HEK293 (cell line): Measurements from ENCODE around the gene C1orf167.

ENCODE experiments used
- CTCF ChIA-PET: fragments of 350-600 bp; formaldehyde crosslinking; extraction: SDS; loops from one replicate; lab custom pipeline; 2021; ENCODE audit warnings: antibody characterized with exemption; lab: Yijun Ruan, JAX
- POLR2A ChIA-PET: fragments of 300-600 bp; formaldehyde crosslinking; extraction: SDS; loops from one replicate; lab custom pipeline; 2020; ENCODE audit warnings: antibody characterized with exemption, inconsistent platforms; lab: Yijun Ruan, JAX
- H3K27ac ChIP-seq: fragments of 200-500 bp; sonication (Bioruptor generic); 2 replicates; pipeline ENCODE4 v1.5.1; 2014; ENCODE audit warnings: low read depth, low read length, control low read depth, inconsistent platforms; ENCODE audit errors: extremely low read depth
- H3K36me3 ChIP-seq, 2 experiments: fragments of 200-500 bp in 1 of 2; sonication (Bioruptor generic) in 1 of 2; 1 replicate in 1 of 2; 2 replicates in 1 of 2; pipeline ENCODE4 v1.5.1; 2014 to 2017; ENCODE audit warnings: inconsistent platforms in 2 of 2, low read length in 2 of 2; ENCODE audit not compliant: control insufficient read depth in 2 of 2, insufficient read depth in 1 of 2
- H3K4me1 ChIP-seq: fragments of 200-500 bp; sonication (Bioruptor generic); 2 replicates; pipeline ENCODE4 v1.5.1; 2014; ENCODE audit warnings: mild to moderate bottlenecking, low read length, inconsistent platforms; ENCODE audit not compliant: control insufficient read depth, insufficient read depth
- H3K4me3 ChIP-seq: 2 replicates; pipeline ENCODE4 v1.5.1; 2011; ENCODE audit warnings: low read depth, mild to moderate bottlenecking, control low read depth, low read length, moderate library complexity
- H3K9me3 ChIP-seq: fragments of 200-500 bp; sonication (Bioruptor generic); 2 replicates; pipeline ENCODE4 v1.5.1; 2014; ENCODE audit warnings: low read depth, low read length, inconsistent platforms; ENCODE audit not compliant: control insufficient read depth, insufficient read depth
- BCL11A ChIP-seq: fragments of 450-650 bp; formaldehyde crosslinking; IDR thresholded peaks from 2 replicates; pipeline ENCODE4 v1.5.1; 2016; ENCODE audit warnings: low read depth, missing biosample characterization, missing genetic modification characterization
- BCL11B ChIP-seq: fragments of 450-650 bp; formaldehyde crosslinking; IDR thresholded peaks from 2 replicates; pipeline ENCODE4 v1.5.1; 2016; ENCODE audit warnings: low read depth, missing biosample characterization, missing genetic modification characterization
- GFI1B ChIP-seq: fragments of 450-650 bp; formaldehyde crosslinking; IDR thresholded peaks from 2 replicates; pipeline ENCODE4 v1.5.1; 2016; ENCODE audit warnings: missing biosample characterization, missing genetic modification characterization
- GLIS2 ChIP-seq: fragments of 450-650 bp; formaldehyde crosslinking; IDR thresholded peaks from 2 replicates; pipeline ENCODE4 v1.5.1; 2016; ENCODE audit warnings: missing biosample characterization, missing genetic modification characterization
- KLF1 ChIP-seq: fragments of 450-650 bp; formaldehyde crosslinking; IDR thresholded peaks from 2 replicates; pipeline ENCODE4 v1.5.1; 2016; ENCODE audit warnings: missing biosample characterization, missing genetic modification characterization
- KLF8 ChIP-seq: fragments of 450-650 bp; formaldehyde crosslinking; IDR thresholded peaks from 2 replicates; pipeline ENCODE4 v1.5.1; 2016; ENCODE audit warnings: missing biosample characterization, missing genetic modification characterization
- MZF1 ChIP-seq: fragments of 450-650 bp; formaldehyde crosslinking; IDR thresholded peaks from 2 replicates; pipeline ENCODE4 v1.5.1; 2017; ENCODE audit warnings: missing biosample characterization, missing genetic modification characterization, borderline replicate concordance
- PRDM1 ChIP-seq: fragments of 450-650 bp; formaldehyde crosslinking; IDR thresholded peaks from 2 replicates; pipeline ENCODE4; 2016; ENCODE audit warnings: missing biosample characterization, missing genetic modification characterization
- RBAK ChIP-seq: fragments of 450-650 bp; formaldehyde crosslinking; IDR thresholded peaks from 2 replicates; pipeline ENCODE4 v1.5.1; 2016; ENCODE audit warnings: missing biosample characterization, missing genetic modification characterization
- REPIN1 ChIP-seq: fragments of 450-650 bp; formaldehyde crosslinking; IDR thresholded peaks from 2 replicates; pipeline ENCODE4 v1.5.1; 2017; ENCODE audit warnings: missing biosample characterization, missing genetic modification characterization, low read depth
- ZBTB21 ChIP-seq: fragments of 450-650 bp; formaldehyde crosslinking; IDR thresholded peaks from 2 replicates; pipeline ENCODE4 v1.5.1; 2017; ENCODE audit warnings: missing biosample characterization, missing genetic modification characterization
- ZFP37 ChIP-seq: fragments of 450-650 bp; formaldehyde crosslinking; IDR thresholded peaks from 2 replicates; pipeline ENCODE4 v1.5.1; 2016; ENCODE audit warnings: missing biosample characterization, missing genetic modification characterization
- ZNF146 ChIP-seq: fragments of 450-650 bp; formaldehyde crosslinking; IDR thresholded peaks from 2 replicates; pipeline ENCODE4 v1.5.1; 2016; ENCODE audit warnings: missing biosample characterization, missing genetic modification characterization
- ZNF221 ChIP-seq: fragments of 450-650 bp; formaldehyde crosslinking; IDR thresholded peaks from 2 replicates; pipeline ENCODE4 v1.5.1; 2017; ENCODE audit warnings: missing biosample characterization, missing genetic modification characterization, borderline replicate concordance
- ZNF394 ChIP-seq: fragments of 450-650 bp; formaldehyde crosslinking; IDR thresholded peaks from 2 replicates; pipeline ENCODE4 v1.5.1; 2016; ENCODE audit warnings: missing biosample characterization, missing genetic modification characterization, mild to moderate bottlenecking, moderate library complexity, borderline replicate concordance
- ZNF404 ChIP-seq: fragments of 450-650 bp; formaldehyde crosslinking; IDR thresholded peaks from 2 replicates; pipeline ENCODE4 v1.5.1; 2017; ENCODE audit warnings: missing biosample characterization, missing genetic modification characterization
- ZNF501 ChIP-seq: fragments of 450-650 bp; formaldehyde crosslinking; IDR thresholded peaks from 2 replicates; pipeline ENCODE4 v1.5.1; 2016; ENCODE audit warnings: missing biosample characterization, missing genetic modification characterization
- ZNF510 ChIP-seq: fragments of 450-650 bp; formaldehyde crosslinking; IDR thresholded peaks from 2 replicates; pipeline ENCODE4 v1.5.1; 2018; ENCODE audit warnings: mild to moderate bottlenecking, missing genetic modification characterization, missing biosample characterization; ENCODE audit not compliant: insufficient replicate concordance
- ZNF600 ChIP-seq: fragments of 450-650 bp; formaldehyde crosslinking; IDR thresholded peaks from 2 replicates; pipeline ENCODE4 v1.5.1; 2016; ENCODE audit warnings: missing biosample characterization, missing genetic modification characterization
- ZNF624 ChIP-seq: fragments of 450-650 bp; formaldehyde crosslinking; IDR thresholded peaks from 2 replicates; pipeline ENCODE4 v1.5.1; 2017; ENCODE audit warnings: missing biosample characterization, missing genetic modification characterization
- ZNF626 ChIP-seq: fragments of 450-650 bp; sonication (Bioruptor Pico); formaldehyde crosslinking; IDR thresholded peaks from 2 replicates; pipeline ENCODE4 v1.5.1; 2018; ENCODE audit warnings: missing biosample characterization, missing genetic modification characterization, inconsistent platforms
- ZNF664 ChIP-seq: fragments of 450-650 bp; formaldehyde crosslinking; IDR thresholded peaks from 2 replicates; pipeline ENCODE4 v1.5.1; 2016; ENCODE audit warnings: missing biosample characterization, missing genetic modification characterization
- ZNF785 ChIP-seq: fragments of 450-650 bp; formaldehyde crosslinking; IDR thresholded peaks from 2 replicates; pipeline ENCODE4 v1.5.1; 2016; ENCODE audit warnings: missing biosample characterization, missing genetic modification characterization
- ZSCAN30 ChIP-seq: fragments of 450-650 bp; IDR thresholded peaks from 2 replicates; pipeline ENCODE4 v1.5.1; 2018; ENCODE audit warnings: missing biosample characterization, mild to moderate bottlenecking, missing genetic modification characterization, moderate library complexity
- TF ChIP-seq, protein P1 (sequence below): fragments of 450-650 bp; formaldehyde crosslinking; IDR thresholded peaks from 2 replicates; pipeline ENCODE4 v1.5.1; 2016; ENCODE audit warnings: missing biosample characterization, missing genetic modification characterization
- TF ChIP-seq, protein P2 (sequence below): fragments of 450-650 bp; formaldehyde crosslinking; IDR thresholded peaks from 2 replicates; pipeline ENCODE4 v1.5.1; 2017; ENCODE audit warnings: missing biosample characterization, missing genetic modification characterization
- TF ChIP-seq, protein P3 (sequence below): fragments of 450-650 bp; formaldehyde crosslinking; IDR thresholded peaks from 2 replicates; pipeline ENCODE4 v1.5.1; 2017; ENCODE audit warnings: missing biosample characterization, mild to moderate bottlenecking, missing genetic modification characterization, moderate library complexity
- TF ChIP-seq, protein P4 (sequence below): fragments of 450-650 bp; formaldehyde crosslinking; IDR thresholded peaks from 2 replicates; pipeline ENCODE4 v1.5.1; 2016; ENCODE audit warnings: missing biosample characterization, missing genetic modification characterization
- TF ChIP-seq, protein P5 (sequence below): fragments of 450-650 bp; formaldehyde crosslinking; IDR thresholded peaks from 2 replicates; pipeline ENCODE4 v1.5.1; 2016; ENCODE audit warnings: missing biosample characterization, missing genetic modification characterization

The C1orf167 gene

DNA sequence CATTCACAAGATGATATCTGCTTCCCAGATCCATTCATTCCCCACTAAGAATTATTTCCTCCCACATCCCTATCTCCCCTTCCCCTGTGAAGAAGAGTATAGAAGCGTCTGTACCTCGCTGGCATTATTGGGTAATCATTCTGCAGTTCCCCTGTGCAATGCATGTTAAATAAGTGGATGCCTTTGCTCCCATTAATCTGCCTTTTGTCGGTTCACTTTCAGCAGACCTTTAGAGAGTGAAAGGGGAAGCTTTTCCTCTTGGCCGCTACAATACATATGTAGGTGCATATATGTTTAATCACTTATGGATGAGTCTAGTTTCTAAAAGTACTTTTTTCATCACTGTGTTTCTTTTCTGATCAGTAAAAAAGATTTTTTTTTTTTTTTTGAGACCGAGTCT is 51.0 kb downstream of the C1orf167 start (continued):
- TF ChIP-seq, protein P1, sequence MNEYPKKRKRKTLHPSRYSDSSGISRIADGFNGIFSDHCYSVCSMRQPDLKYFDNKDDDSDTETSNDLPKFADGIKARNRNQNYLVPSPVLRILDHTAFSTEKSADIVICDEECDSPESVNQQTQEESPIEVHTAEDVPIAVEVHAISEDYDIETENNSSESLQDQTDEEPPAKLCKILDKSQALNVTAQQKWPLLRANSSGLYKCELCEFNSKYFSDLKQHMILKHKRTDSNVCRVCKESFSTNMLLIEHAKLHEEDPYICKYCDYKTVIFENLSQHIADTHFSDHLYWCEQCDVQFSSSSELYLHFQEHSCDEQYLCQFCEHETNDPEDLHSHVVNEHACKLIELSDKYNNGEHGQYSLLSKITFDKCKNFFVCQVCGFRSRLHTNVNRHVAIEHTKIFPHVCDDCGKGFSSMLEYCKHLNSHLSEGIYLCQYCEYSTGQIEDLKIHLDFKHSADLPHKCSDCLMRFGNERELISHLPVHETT (tag by site-specific recombination): no peak
- TF ChIP-seq ZNF510: no peak
- no peak for TF ChIP-seq ZNF394 (tag by site-specific recombination)
- TF ChIP-seq, protein P2, sequence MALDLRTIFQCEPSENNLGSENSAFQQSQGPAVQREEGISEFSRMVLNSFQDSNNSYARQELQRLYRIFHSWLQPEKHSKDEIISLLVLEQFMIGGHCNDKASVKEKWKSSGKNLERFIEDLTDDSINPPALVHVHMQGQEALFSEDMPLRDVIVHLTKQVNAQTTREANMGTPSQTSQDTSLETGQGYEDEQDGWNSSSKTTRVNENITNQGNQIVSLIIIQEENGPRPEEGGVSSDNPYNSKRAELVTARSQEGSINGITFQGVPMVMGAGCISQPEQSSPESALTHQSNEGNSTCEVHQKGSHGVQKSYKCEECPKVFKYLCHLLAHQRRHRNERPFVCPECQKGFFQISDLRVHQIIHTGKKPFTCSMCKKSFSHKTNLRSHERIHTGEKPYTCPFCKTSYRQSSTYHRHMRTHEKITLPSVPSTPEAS (tag by site-specific recombination): no peak
- no peak for TF ChIP-seq ZNF501 (tag by site-specific recombination)
- TF ChIP-seq REPIN1 (tag by site-specific recombination): no peak
- TF ChIP-seq ZSCAN30 (tag by site-specific recombination): no peak
- TF ChIP-seq ZNF404: no peak
- no peak for TF ChIP-seq MZF1
- no peak for TF ChIP-seq BCL11B

DNA sequence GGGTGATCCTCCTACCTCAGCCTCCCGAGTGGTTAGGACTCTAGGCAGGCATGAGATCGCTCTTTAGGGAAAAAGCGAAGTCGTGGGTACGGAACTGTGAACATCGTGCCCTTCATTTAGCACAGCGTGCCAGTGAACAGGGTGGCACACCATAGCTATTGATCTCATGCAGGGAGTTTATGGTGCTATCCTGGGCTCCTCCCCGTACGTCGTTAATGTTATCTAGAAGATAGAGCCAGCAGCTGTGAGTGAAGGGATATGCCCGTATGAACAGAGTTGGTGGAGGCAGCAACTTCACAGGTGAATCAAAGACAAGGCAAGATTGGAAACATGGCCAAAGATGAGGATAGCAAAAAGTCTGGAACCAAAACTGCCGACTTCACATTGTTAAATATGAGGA is 55.2 kb downstream of the C1orf167 start:
- H3K4me1 ChIP-seq: no peaks in the 10 kb centered on the region
- CTCF ChIA-PET: no interaction called here
- peaks cover 32 to 79% of the 10 kb centered on the region in 2 experiments for H3K36me3 ChIP-seq
- H3K9me3 ChIP-seq: no peaks in the 10 kb centered on the region
- POLR2A ChIA-PET: no interaction called here
- H3K4me3 ChIP-seq: no peak overlapping the region
- H3K27ac ChIP-seq: no peak overlapping the region
- no peak for TF ChIP-seq ZNF221
- no peak for TF ChIP-seq ZNF664 (tag by site-specific recombination)
- TF ChIP-seq PRDM1 (tag by site-specific recombination): no peak
- no peak for TF ChIP-seq ZNF600 (tag by site-specific recombination)
- TF ChIP-seq ZNF146 (tag by site-specific recombination): no peak
- no peak for TF ChIP-seq KLF8
- no peak for TF ChIP-seq BCL11A (tag by site-specific recombination)
- TF ChIP-seq, protein P3, sequence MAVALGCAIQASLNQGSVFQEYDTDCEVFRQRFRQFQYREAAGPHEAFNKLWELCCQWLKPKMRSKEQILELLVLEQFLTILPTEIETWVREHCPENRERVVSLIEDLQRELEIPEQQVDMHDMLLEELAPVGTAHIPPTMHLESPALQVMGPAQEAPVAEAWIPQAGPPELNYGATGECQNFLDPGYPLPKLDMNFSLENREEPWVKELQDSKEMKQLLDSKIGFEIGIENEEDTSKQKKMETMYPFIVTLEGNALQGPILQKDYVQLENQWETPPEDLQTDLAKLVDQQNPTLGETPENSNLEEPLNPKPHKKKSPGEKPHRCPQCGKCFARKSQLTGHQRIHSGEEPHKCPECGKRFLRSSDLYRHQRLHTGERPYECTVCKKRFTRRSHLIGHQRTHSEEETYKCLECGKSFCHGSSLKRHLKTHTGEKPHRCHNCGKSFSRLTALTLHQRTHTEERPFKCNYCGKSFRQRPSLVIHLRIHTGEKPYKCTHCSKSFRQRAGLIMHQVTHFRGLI (tag by site-specific recombination): no peak
- no peak for TF ChIP-seq ZNF785 (tag by site-specific recombination)
- no peak for TF ChIP-seq ZNF626
- no peak for TF ChIP-seq ZBTB21 (tag by site-specific recombination)
- TF ChIP-seq, protein P4, sequence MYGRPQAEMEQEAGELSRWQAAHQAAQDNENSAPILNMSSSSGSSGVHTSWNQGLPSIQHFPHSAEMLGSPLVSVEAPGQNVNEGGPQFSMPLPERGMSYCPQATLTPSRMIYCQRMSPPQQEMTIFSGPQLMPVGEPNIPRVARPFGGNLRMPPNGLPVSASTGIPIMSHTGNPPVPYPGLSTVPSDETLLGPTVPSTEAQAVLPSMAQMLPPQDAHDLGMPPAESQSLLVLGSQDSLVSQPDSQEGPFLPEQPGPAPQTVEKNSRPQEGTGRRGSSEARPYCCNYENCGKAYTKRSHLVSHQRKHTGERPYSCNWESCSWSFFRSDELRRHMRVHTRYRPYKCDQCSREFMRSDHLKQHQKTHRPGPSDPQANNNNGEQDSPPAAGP (tag by site-specific recombination): no peak
- no peak for TF ChIP-seq RBAK (tag by site-specific recombination)
- TF ChIP-seq, protein P5, sequence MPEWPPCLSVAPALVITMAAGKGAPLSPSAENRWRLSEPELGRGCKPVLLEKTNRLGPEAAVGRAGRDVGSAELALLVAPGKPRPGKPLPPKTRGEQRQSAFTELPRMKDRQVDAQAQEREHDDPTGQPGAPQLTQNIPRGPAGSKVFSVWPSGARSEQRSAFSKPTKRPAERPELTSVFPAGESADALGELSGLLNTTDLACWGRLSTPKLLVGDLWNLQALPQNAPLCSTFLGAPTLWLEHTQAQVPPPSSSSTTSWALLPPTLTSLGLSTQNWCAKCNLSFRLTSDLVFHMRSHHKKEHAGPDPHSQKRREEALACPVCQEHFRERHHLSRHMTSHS: no peak
- no peak for TF ChIP-seq KLF1
- no peak for TF ChIP-seq GLIS2 (tag by site-specific recombination)
- TF ChIP-seq GFI1B (tag by site-specific recombination): no peak
- no peak for TF ChIP-seq ZNF624 (tag by site-specific recombination)
- no peak for TF ChIP-seq ZFP37 (tag by site-specific recombination)
